ENCODE results near the gene IGLON5.

IGLON5 gene

GRCh38 chr19:51375504-51376221 is 64.2 kb downstream of the IGLON5 start:
- Histone ChIP-seq H3K36me3 (ENCODE audit: control insufficient read depth, insufficient read depth, low read length) (no peaks in the 10 kb centered on the region), H3K4me1 (ENCODE audit: control insufficient read depth, insufficient read depth, low read length) (no peaks in the 10 kb centered on the region), H3K9me3 (ENCODE audit: control insufficient read depth, insufficient read depth, low read length) (no peaks in the 10 kb centered on the region), H3K27ac (ENCODE audit: low read length) (no peak overlapping the region), H3K4me3 (ENCODE audit: low read length) (no peak overlapping the region), H3K27me3 (ENCODE audit: control insufficient read depth, insufficient read depth, low read length) (no peaks in the 10 kb centered on the region)
- DNase-seq (ENCODE audit: low read depth, low spot score) = no peak
- WGBS (ENCODE audit: insufficient coverage, insufficient read length) = no CpG with 5 or more reads among the region's 11 CpGs

- no CpG with 5 or more reads among the region's 2 CpGs for WGBS (ENCODE audit: insufficient coverage, insufficient read length)
- DNase-seq (ENCODE audit: low read depth, low spot score) = no peak
- Histone ChIP-seq H3K36me3 (ENCODE audit: control insufficient read depth, insufficient read depth, low read length) (no peaks in the 10 kb centered on the region), H3K27me3 (ENCODE audit: control insufficient read depth, insufficient read depth, low read length) (no peaks in the 10 kb centered on the region), H3K27ac (ENCODE audit: low read length) (no peak overlapping the region), H3K4me1 (ENCODE audit: control insufficient read depth, insufficient read depth, low read length) (no peaks in the 10 kb centered on the region), H3K9me3 (ENCODE audit: control insufficient read depth, insufficient read depth, low read length) (no peaks in the 10 kb centered on the region), H3K4me3 (ENCODE audit: low read length) (no peak overlapping the region)
These were observed 66.0 kb downstream of the IGLON5 start for GRCh38 chr19:51377422-51377821.

DNA sequence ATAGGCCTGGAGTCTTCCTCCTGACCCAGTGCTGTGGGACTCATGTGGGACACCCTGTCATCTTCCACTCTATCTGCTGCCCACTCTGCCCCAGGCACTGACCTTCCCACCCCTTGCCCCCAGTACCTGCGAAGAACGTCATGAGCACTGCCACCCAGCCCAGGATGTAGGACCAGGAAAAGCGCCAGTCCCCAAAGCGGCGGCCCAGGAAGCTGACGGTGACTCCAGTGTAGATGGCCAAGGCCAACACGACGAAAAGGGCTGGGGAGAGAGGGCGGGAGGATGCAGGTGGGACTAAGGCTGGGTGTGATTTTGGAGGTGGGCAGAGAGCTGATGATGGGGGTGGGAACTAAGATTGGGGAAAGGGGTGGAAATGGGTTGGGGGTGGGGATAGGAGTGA is 68.9 kb downstream of the IGLON5 start:
- no peak for DNase-seq (ENCODE audit: low read depth, low spot score)
- Histone ChIP-seq H3K36me3 (ENCODE audit: control insufficient read depth, insufficient read depth, low read length) (no peaks in the 10 kb centered on the region), H3K4me1 (ENCODE audit: control insufficient read depth, insufficient read depth, low read length) (no peaks in the 10 kb centered on the region), H3K9me3 (ENCODE audit: control insufficient read depth, insufficient read depth, low read length) (no peaks in the 10 kb centered on the region), H3K27me3 (ENCODE audit: control insufficient read depth, insufficient read depth, low read length) (no peaks in the 10 kb centered on the region), H3K27ac (ENCODE audit: low read length) (no peak overlapping the region), H3K4me3 (ENCODE audit: low read length) (no peak overlapping the region)
- WGBS (ENCODE audit: insufficient coverage, insufficient read length) = no CpG with 5 or more reads among the region's 9 CpGs

Data from iPS DF 6.9 (cell line).